HG02798 (cell line): Measurements from ENCODE around the gene PIP4K2A.
"Not testable (repeated sequence)": the region's sequence is repeated elsewhere in the genome, so short reads cannot be mapped to it uniquely, and the experiment has no call there.

Experiments used
- ATAC-seq: cut with Tn5 transposase; IDR thresholded peaks from one replicate; pipeline ENCODE4 v1.9.1; 2021; ENCODE audit warnings: mild to moderate bottlenecking; ENCODE audit not compliant: unreplicated experiment, poor library complexity

PIP4K2A gene

GRCh38 chr10:22501413-22501812 is 213.0 kb downstream of the PIP4K2A start:
- no peak for ATAC-seq

GRCh38 chr10:22500656-22501340 is 213.6 kb downstream of the PIP4K2A start:
- ATAC-seq = no peak

- not testable (repeated sequence) for ATAC-seq
These were observed 214.4 kb downstream of the PIP4K2A start for GRCh38 chr10:22499973-22500372.

- no peak for ATAC-seq
These were observed 219.0 kb downstream of the PIP4K2A start for GRCh38 chr10:22495396-22495795.

GRCh38 chr10:22494007-22494406 is 220.4 kb downstream of the PIP4K2A start:
- no peak for ATAC-seq

- no peak for ATAC-seq
These were observed 222.3 kb downstream of the PIP4K2A start for GRCh38 chr10:22491931-22492615.

GRCh38 chr10:22491480-22491879 is 222.9 kb downstream of the PIP4K2A start:
- ATAC-seq = no peak

- peak; percentile 35 for ATAC-seq
These were observed 224.4 kb downstream of the PIP4K2A start for GRCh38 chr10:22489975-22490374.

- ATAC-seq = peak; percentile 47
These were observed 224.9 kb downstream of the PIP4K2A start for GRCh38 chr10:22489467-22489866.

GRCh38 chr10:22486431-22486830 is 227.9 kb downstream of the PIP4K2A start:
- ATAC-seq = no peak
